AG04449 (cell line): ENCODE data around the gene LIMD2.
"Not testable (repeated sequence)": the region's sequence is repeated elsewhere in the genome, so short reads cannot be mapped to it uniquely, and the experiment has no call there.

Experiments used
- CTCF ChIA-PET: fragments of 350-600 bp; formaldehyde crosslinking; extraction: SDS; loops from one replicate; lab custom pipeline; 2021; ENCODE audit warnings: antibody characterized with exemption; lab: Yijun Ruan, JAX
- POLR2A ChIA-PET: fragments of 400-600, 350-600 bp; formaldehyde crosslinking; extraction: SDS; loops from one replicate; lab custom pipeline; 2020; ENCODE audit warnings: antibody characterized with exemption, inconsistent platforms; lab: Yijun Ruan, JAX
- DNase-seq: peaks from one replicate; pipeline ENCODE4 v3.0.0-alpha.2; 2010; ENCODE audit warnings: low read depth, low spot score
- H3K4me3 ChIP-seq: 2 replicates; pipeline ENCODE4 v1.5.1; 2011; ENCODE audit warnings: low read depth, mild to moderate bottlenecking, control low read depth, low read length
- CTCF ChIP-seq: IDR thresholded peaks from one replicate; pipeline ENCODE4 v1.5.1; 2011; ENCODE audit warnings: mild to moderate bottlenecking, moderate library complexity, low read length, control low read depth, inconsistent platforms; ENCODE audit not compliant: insufficient read depth; ENCODE audit errors: missing control alignments

The LIMD2 gene

GRCh38 chr17:63722403-63722802 lies 22.5 kb upstream of the LIMD2 start:
- no peak overlapping the region for H3K4me3 ChIP-seq
- ChIA-PET CTCF (interaction anchor here (1.9 kb wide), 1 partner anchor 12 kb away, joined by 7 read pairs; no protein-coding TSS in a partner anchor), POLR2A (no interaction called here)

GRCh38 chr17:63720194-63720593 lies 20.3 kb upstream of the LIMD2 start:
- DNase-seq, H3K4me3 ChIP-seq, POLR2A ChIA-PET: not testable (repeated sequence)
- CTCF ChIA-PET = interaction anchor here (1.0 to 1.4 kb wide), 2 partner anchors 10 to 22 kb away, joined by 4 to 5 read pairs; no protein-coding TSS in a partner anchor

More at GRCh38 chr17:63722403-63722802, 22.5 kb upstream of the LIMD2 start:
- no peak for DNase-seq
- no peak for TF ChIP-seq CTCF

- no peak overlapping the region for H3K4me3 ChIP-seq
- ChIA-PET CTCF (interaction anchor here (1.4 kb wide), 1 partner anchor 21 kb away, joined by 5 read pairs; no protein-coding TSS in a partner anchor), POLR2A (no interaction called here)
- no peak for TF ChIP-seq CTCF
- no peak for DNase-seq
Observed at GRCh38 chr17:63718988-63719387, 19.1 kb upstream of the LIMD2 start.

- no peak for TF ChIP-seq CTCF
- POLR2A ChIA-PET = no interaction called here
- no peak for DNase-seq
- H3K4me3 ChIP-seq = no peak overlapping the region
- CTCF ChIA-PET = interaction anchor here (1.5 to 2.5 kb wide), 2 partner anchors 16 to 19 kb away, joined by 4 to 13 read pairs; partner anchors contain the start of gene LIMD2
Observed at GRCh38 chr17:63716426-63716825, 16.5 kb upstream of the LIMD2 start.

GRCh38 chr17:63714550-63715277 lies 14.8 kb upstream of the LIMD2 start:
- no peak for DNase-seq
- POLR2A ChIA-PET = interaction anchor here (0.7 kb wide), 1 partner anchor 11 kb away, joined by 3 read pairs; no protein-coding TSS in a partner anchor
- CTCF ChIA-PET = interaction anchor here (0.8 to 2.5 kb wide), 4 partner anchors 12 to 17 kb away, joined by 4 to 13 read pairs (median 5); partner anchors contain the start of gene LIMD2
- TF ChIP-seq CTCF = no peak
- H3K4me3 ChIP-seq = no peak overlapping the region

GRCh38 chr17:63709110-63709509 lies 9.2 kb upstream of the LIMD2 start:
- ChIA-PET POLR2A (no interaction called here), CTCF (interaction anchor here (1.2 to 1.9 kb wide), 2 partner anchors 11 to 13 kb away, joined by 4 to 7 read pairs; no protein-coding TSS in a partner anchor)
- no peak for TF ChIP-seq CTCF
- H3K4me3 ChIP-seq = no peak overlapping the region
- DNase-seq = no peak
